CD4-positive, alpha-beta T cell treated with Interleukin-15 for 1 hour (primary cell): ENCODE data around the gene EFHC1.

ENCODE experiments used
- DNase-seq: peaks from one replicate; pipeline ENCODE4 v3.0.0-alpha.2; 2020

Gene EFHC1

DNA sequence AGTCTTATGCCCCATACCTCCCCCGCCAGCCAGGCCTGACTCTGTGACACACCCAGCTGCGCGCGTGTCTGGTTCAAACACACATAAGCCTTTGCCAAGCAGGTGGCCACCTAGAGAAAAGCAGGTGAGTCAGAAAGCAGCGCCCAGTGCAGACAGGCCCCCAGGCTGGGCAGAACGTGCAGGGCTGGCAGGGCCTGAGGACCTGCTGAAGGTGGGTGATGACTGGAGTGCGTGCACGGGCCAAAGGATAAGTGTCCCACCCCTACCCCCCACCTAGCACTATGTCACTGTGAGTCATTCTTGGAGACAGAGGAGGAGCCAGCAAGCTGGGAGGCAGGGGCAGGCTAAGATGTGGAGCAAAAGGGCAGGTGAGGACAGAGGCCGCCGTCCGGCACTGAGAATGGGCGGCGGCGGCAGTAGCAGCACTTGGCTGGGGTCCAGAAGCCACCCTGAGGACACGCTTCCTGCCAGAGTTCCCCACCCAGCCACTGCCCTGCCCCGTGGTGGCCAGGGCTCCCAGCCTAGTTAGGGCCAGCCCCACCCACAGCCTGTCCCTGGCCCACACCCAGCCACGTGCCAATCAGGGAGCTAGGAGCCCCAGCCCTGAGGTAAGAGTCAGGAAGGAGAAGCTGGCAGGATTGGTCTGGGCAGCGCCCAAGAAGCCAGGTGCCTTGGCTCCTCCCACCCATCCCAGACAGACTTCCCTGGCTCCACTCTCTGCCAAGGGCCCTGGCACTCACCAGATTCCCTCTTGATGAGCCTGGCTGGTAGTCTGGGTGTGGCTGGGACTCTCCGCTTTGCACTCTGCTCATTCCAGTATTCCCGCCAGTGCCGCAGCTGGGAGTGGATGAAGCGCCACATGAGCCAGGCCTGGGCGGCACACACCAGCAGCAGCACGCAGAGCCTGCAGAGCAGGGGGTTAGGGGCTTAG lies 84.0 kb downstream of the EFHC1 start:
- peak; percentile 44 for DNase-seq

DNA sequence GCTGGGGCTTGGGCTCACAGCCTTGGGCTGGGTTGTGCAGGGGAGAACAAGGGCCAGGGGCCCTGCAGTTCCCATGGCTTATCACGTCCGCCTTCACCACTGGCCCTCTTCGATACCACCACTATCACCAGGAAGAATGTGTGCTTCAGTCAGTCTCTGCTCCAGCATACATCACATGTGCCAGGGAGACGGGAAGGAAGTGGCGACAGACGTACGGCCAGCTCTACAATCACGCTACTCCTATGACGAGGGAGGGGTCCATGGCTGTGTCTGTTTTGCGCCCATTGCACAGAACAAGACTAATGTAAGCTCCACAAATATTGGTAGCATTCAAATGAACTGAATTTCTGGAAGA lies 84.6 kb downstream of the EFHC1 start:
- DNase-seq = no peak

DNA sequence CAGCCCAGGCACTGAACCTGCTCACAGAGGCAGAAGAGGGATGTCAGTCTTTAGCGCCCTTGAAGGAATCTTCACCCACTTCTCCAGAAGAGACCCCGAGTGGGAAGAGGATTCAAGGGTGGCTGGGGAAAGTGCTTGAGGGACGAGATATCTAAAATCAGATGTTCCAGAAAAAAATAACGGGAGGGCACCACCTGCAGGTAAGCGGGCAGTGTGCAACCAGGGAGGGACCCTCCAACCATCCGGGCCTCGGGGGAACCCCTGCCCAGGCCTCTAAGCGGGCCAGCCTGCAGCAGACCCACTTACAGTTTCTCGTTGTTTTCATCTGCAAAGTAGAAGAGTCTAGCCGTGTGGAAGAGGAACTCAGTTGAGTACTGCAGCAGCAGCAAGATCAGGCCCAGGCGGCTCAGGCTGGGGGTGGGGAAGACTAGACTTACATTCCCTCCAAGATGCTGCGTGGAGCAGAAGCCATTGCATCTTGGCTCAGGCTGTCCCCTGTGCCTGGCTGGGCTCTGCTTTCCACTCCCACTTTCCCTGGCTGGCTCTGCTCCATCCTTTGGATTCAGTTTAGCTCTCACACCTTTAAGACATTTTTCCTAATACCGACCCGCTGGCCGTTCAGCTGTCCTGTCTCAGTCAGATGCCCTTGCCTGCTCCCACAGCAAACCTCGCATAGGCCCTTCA lies 85.7 kb downstream of the EFHC1 start:
- DNase-seq = no peak

DNA sequence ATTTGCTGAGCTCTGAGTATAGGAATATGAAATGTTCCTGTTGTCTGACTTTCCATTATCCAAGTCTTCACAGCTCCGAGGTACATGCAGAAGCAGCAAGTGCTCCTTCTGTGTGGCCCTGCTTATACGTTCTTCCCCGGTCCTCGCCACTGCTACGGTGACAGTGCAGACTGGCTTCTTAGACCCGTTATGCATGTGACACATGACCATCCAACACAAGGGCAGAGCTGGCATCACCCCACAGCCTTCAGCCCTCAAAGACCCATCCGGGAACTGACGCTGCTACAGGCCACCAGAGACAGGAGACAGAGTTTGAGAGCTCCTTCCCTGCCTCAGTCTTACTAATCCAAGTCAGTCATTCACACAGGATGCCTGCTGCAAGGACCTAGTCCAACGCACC lies 86.3 kb downstream of the EFHC1 start:
- no peak for DNase-seq

DNA sequence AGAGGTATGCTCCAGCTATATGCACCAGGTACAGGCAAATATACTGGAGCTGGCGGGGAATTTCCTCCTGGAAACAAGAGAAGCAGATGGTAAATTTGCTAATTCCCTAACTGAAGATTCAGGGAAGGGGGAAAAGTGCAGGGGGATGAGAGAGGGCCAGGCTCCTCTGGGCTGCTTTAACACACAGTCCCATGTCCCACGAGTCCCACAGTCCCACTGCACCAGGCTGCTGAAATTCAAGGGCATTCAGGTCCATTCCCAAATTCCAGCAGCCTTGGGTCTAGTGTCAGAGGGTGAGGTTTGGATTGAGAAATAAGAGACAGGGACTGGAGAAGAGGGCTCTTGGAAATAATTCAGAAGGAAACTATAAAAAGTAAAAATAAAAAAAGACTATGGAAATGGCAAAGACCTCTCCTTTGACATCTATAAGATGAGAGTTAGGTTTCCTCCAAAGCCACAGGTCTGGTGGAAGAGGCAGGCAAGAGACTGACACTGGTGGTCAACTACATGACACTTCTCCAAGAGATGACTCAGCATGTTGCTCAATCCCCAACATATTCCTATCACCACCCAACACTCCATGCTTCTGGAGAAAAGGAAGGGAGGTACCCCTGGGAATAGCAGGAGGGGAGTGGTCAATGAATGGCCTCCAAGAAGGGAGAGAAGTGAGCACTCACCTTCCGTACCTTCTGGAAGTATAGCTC lies 87.6 kb downstream of the EFHC1 start:
- no peak for DNase-seq

DNA sequence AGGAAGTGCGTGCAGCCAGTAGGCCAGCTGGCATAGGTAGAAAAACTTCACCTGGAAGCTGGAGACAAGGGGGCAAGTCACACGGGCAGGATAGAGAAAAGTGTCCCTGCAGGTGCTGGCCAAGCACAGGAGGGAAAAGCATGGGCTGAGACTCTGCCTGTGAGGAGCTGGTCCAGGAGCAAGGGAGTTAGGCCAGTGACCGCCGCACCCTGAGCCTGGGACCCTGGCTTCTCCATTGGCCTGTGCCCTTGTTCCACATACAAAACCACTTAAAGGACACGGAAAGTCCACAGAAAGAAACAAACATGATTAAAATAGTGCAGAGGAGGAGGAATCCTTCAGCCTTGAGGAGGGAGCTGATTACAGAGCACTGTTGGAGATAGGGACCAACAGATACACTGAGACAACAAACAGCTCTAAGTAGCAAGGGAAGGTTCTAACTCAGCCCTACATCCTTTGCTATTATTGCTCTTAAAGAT lies 88.2 kb downstream of the EFHC1 start:
- no peak for DNase-seq

DNA sequence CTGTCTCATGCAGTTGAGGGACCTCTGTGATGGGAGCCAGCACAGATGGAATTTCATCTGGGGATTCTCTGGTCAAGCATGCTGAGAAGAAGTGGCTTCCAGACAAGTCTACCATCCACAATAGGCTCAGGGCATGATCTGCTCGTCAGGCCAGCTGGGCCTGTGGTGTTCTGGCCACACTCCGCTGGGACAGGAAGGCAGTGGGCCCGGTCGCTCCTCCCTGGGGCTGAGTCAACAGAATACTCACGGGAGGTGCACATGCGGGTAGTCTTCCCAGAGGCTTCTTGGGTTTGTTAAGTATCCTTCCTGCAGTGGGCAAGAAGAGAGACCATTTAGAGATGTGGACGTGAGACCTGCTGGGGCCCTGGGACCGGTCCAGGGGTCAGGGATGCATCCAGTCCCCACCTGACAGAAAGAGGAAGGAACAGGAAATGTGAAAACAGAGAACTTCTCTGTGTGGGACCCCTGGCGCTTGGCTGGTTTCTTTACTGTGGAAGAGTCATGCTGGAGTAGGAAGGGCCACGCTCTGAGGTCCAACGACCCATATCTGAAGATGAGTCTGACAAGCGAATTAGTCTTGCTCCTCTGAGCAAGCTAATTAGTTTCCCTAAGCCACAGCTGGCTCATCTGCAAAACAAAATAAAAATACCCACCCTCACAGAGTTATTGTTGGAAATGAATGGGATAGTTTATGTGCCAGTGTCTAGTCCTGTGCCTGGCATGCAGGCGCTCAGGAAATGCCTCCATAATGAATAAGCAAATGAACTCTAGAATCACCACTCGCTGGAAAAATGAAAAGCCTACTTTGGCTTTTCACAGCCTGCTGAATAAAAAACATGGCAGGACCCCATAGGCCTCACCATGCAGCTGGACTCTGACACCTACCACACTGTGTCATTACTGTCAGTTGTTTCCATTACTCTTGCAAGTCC lies 89.4 kb downstream of the EFHC1 start:
- no peak for DNase-seq

DNA sequence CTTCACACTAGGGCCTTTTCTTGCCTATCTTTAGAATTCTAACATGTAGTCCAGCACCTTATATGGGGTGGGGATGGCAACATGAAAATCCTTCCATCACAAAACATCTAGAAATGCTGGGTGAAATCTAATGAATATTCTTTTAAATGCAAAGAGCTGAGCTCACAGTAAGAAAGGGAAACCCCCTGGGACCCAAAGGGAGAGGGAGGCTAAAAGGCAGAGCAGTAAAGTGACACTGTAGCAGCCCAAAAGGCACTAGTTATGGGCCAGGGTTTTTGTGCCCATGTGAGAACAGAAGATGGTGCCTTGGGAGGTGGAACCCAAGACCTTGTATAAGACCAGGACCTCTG lies 90.0 kb downstream of the EFHC1 start:
- no peak for DNase-seq

DNA sequence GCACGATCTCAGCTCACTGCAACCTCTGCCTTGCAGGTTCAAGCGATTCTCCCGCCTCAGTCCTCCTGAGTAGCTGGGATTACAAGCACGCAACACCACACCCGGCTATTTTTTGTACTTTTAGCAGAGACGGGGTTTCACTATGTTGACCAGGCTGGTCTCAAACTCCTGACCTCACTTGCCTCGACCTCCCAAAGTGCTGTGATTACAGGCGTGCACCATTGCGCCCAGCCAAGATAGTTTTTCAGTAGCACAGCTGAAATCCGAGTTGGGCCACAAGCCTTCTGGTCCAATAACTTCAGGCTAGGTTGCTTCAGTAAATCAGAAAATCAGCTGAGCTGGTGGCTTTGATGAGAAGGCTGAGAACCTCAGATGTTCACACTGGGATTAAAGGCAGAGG lies 91.0 kb downstream of the EFHC1 start:
- DNase-seq = no peak

DNA sequence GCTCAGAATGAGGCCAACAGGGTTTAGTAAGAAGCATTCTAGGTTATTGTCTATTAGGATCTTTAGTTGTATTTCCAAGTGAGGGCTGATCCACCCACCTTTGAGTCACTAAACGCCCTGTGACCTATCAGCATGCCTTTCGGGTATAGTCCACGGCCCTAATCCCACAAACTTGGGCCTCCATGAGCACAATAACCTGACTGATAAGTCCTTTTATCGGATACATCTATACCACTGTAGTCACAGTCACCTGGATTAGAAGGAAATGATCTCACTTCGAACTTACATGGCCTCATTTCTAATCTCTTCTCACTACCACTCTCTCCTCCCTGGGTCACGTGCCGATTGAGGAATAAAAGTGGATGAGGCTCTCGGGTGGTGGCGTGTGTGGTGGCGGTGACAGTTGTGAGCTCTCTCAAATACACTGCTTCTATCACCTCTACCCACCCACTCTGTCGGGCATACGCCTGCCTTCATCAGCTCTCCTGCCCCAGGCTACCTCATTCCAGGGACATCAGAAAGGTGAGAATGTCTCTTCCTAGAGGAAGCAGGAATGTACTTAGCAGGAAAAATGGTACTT lies 91.5 kb downstream of the EFHC1 start:
- no peak for DNase-seq

DNA sequence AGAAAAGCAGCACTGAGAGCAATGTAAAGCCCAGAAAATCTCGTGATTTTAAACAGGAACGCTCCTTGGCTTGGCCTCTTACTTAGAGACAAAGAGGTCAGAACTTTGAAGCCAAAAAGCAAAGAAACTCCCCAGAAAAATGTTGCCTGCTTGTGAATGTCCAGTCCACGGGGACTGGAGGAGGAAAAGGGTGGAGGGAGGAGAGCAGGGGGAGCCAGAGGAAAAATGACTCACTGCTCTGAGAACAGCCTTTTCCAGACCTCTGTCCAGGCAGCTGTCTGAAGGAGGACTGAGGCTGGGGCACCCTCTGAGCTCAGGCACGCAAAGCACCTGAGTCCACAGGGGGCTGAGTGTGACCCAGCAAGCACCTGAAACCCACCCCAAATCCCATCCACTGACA lies 92.1 kb downstream of the EFHC1 start:
- no peak for DNase-seq

DNA sequence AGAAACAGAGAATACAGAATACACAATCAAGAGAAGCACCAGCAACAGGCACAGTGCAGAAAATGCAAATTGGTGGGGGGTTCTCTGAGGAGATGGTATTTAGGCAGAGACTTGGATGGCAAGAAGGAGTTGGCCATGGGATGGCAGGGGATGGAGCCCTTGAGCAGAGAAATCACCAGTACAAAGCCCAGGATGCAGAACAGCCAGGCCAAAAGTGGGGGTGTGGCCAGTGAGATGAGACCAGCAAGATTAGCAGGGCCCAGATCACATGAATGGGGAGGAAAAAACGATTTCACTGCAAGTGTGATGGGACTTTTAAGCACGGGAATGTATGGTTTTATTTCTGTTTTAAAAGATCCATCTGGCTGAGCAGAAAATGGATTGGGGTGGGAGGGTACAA lies 93.3 kb downstream of the EFHC1 start:
- no peak for DNase-seq

DNA sequence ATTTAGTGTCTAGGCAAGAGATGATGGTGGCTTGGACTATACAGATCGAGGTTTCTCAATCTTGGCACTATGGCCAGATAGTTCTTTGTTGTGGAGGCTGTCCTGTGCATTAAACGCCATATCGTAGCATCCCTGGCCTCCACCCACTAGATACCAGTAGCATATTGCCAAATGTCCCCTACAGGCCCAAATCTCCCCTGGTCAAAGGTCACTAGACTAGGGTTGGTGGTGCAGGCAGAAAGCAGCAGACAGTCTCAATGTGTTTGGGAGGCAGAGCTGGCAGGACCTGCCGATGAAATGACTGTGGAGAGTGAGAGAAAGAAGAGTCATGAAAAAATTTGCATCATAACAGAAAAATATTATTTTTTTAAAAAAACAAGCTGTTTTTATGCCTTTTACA lies 93.8 kb downstream of the EFHC1 start:
- no peak for DNase-seq

DNA sequence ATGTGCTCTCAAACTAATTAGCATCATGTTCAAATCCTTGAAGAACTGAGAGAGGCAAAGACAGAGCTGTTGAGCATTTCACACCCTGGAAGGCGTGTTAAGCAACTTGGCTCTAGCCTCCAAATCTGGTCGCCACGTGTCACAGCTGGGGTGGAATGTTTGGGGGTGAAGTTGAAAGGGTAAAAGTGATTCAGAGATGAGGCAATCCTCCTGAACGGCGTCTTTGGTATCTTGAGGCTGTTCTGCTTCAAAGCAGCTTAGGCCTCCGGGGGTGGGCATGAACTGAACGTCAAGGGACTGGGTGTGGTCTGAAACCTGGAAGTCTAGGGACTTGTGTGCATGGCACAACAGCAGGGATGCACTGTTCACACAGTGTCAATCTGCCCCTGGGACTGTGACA lies 94.4 kb downstream of the EFHC1 start:
- DNase-seq = no peak

DNA sequence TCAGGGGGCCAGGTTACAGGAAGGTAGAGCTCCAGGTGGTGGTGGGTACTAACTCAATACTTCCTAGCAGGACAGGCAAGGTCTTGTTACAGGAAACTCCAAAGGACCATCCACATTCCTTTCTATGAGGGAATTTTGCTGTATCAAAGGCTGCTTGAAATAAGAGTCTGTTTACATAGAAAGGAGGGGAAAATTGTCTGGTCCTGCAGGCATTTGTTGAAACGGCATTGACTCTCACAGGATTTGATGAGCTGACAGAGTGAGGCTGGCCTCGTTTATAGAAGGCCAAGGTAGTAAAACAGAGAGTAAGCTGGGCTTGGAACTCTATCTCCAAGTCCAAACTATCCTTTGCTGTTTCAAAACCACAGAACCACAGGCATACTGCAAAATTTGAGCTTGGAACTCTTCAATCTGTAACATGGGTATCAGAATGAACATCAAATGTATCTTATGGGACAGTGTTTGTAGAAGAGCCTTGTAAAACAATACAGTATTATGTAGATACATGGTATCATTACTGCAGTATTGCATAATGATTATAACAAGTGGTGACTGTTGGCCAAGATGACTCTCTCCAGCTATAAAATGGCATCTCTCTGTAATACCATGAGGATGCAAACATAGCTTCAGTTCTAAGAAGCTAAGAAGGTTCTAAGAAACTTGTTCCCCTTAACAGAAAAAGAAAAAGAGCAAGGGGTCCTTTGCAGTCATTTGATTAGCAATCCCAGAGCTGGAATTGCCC lies 95.2 kb downstream of the EFHC1 start:
- DNase-seq = no peak

DNA sequence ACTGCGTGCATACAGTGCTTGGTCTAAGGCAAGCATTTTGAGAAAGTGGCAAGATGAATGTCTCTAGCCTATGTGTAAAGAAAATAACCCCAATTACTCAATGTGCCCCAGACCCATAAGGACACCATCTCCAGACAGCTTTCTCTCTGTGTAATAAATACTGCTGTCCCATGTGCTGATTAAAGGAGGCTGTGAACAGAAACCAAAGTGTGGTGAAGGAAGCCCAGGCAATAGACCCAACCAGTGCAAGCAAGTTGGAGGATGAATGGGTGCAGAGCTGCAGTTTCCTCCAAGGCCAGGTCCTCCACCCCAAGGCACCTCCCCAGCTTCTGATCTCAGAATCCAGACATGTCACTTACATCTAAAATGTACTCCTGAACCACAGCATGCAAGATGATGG lies 96.1 kb downstream of the EFHC1 start:
- no peak for DNase-seq

DNA sequence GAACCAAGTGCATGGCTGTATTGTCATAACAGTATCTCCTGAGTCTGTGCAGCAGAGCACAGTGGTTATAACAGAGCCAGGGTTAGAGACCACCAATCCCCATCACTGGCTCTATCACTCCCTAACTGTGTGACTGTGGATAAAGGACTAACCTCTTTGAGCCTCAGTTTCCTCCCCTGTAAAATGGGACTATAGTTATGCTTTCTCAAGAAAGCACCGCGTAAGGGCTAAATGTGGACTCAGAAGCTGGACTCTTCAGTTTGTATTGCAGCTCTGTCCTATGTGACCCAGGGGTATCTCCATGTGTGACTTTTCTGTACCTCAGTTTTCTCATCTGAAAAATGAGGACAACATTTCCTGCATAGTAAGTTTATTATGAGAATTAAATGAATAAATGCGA lies 96.8 kb downstream of the EFHC1 start:
- DNase-seq = no peak

DNA sequence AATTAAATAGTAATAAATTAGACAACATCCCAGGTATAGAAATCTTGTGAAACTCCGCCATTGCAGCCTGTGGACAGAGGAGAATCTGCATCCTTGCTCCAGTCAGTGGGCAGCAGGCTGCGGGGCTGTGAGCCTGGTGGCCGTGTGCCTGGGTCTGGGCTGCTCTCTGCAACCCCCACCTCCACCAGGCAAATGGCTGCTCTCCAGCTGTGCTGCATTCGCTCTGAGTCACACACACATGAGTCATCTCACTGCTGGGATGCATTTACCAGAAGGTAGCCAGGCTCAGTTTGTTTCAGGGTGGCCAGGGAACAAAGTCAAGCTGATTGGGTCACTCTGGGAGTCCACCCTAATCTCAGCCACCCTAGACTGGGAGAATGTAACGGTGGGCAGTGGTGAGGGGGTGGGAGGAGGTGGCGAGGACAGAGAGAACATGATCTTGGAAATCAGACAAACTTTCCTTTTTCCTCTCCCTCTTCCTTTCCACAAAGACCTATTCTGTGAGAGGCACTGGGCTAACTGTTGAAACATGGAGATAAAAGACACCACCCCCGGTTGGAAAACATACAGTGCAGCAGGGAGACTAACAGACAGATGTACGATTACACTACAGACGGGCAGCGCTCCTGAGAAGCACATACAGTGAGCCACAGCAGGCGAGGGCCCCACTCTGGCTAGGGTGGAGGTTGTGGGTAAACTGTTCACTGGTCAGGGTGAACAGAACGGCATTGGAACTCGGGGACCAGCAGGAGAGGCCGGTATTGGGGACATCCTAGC lies 97.5 kb downstream of the EFHC1 start:
- DNase-seq = no peak

DNA sequence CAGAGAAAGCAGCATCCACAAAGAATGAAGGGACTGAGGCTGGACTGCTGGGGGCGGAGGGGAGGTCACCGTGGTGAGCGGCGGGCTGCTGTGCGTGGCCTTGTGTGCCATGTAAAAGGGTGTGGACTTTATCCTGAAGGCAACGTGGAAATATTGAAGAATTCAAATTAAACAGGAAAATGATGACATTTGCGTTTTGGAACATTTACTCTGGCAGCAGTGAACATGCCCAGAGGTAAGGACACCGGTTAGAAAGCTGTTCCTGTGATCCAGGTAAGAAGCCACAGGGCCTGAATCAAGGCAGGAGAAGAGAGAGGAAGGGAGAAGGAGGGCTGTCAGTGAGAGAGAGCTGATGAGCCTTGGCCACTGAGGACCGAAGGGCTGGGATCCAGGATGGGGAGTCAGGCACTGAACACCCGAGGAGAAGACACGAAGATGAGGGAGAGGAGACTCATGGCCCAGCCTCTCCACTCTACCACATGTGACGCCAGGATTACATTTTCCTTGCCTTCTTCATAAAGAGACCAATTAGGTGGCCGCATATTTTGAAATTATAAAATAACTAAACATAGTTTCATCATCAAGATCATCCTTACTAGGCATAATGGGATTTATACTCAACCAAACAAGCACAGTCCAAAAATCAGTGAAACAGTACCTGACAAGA lies 98.3 kb downstream of the EFHC1 start:
- no peak for DNase-seq

DNA sequence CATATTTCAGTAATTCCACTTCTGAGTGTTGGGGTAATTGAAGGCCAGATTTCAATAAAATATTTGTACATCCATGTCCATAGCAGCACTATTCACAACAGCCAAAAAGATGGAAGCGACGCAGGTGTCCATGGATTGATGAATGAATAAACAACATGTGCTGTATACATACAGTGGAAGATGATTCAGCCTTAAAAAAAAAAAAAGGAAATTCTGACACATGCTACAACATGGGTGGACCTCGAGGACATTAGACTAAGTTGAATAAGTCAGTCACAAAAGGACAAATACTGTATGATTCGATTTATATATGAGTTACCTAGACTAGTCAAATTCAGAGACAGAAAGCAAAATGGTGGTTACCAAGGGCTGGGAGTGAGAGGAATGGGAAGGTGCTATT lies 99.5 kb downstream of the EFHC1 start:
- DNase-seq = no peak
